ENCODE measurements around the gene TRIP10.

Gene TRIP10

GRCh38 chr19:6728346-6728745, 11.1 kb upstream of the TRIP10 start:
- DNase-seq (ENCODE audit: low read depth): no peak

GRCh38 chr19:6729573-6730152, 9.8 kb upstream of the TRIP10 start:
- DNase-seq (ENCODE audit: low read depth): no peak

- DNase-seq (ENCODE audit: low read depth): peak; percentile 77
Observed at GRCh38 chr19:6730153-6730804, 9.2 kb upstream of the TRIP10 start.

GRCh38 chr19:6730941-6731670, 8.4 kb upstream of the TRIP10 start:
- no peak for DNase-seq (ENCODE audit: low read depth)

- DNase-seq (ENCODE audit: low read depth): no peak
Observed at GRCh38 chr19:6731822-6732221, 7.7 kb upstream of the TRIP10 start.

GRCh38 chr19:6732803-6733337, 6.6 kb upstream of the TRIP10 start:
- DNase-seq (ENCODE audit: low read depth): no peak

- DNase-seq (ENCODE audit: low read depth): no peak
Observed at GRCh38 chr19:6733338-6734095, 6.0 kb upstream of the TRIP10 start.

GRCh38 chr19:6734096-6734696, 5.3 kb upstream of the TRIP10 start:
- DNase-seq (ENCODE audit: low read depth): no peak

- DNase-seq (ENCODE audit: low read depth): no peak
Observed at GRCh38 chr19:6735181-6735911, 4.1 kb upstream of the TRIP10 start.

- DNase-seq (ENCODE audit: low read depth): no peak
Observed at GRCh38 chr19:6736169-6736916, 3.1 kb upstream of the TRIP10 start.

- no peak for DNase-seq (ENCODE audit: low read depth)
Observed at GRCh38 chr19:6736917-6737283, 2.6 kb upstream of the TRIP10 start.

GRCh38 chr19:6737284-6737872, 2.1 kb upstream of the TRIP10 start, which contains the start of gene GPR108:
GPR108 (minus strand) TSS chr19:6737580; CDS start chr19:6737576, 4 bp downstream.
- DNase-seq (ENCODE audit: low read depth): peak; percentile 99

GRCh38 chr19:6737873-6738786, 1.4 kb upstream of the TRIP10 start:
- no peak for DNase-seq (ENCODE audit: low read depth)

GRCh38 chr19:6738787-6739389, 592 bp upstream of the TRIP10 start:
- no peak for DNase-seq (ENCODE audit: low read depth)

GRCh38 chr19:6739883-6740588, 556 bp downstream of the TRIP10 start:
- no peak for DNase-seq (ENCODE audit: low read depth)

- DNase-seq (ENCODE audit: low read depth): no peak
Observed at GRCh38 chr19:6740589-6741343, 1.3 kb downstream of the TRIP10 start.

- no peak for DNase-seq (ENCODE audit: low read depth)
Observed at GRCh38 chr19:6743066-6743465, 3.6 kb downstream of the TRIP10 start.
